Keratinocyte (primary cell): Measurements from ENCODE around the gene GPX1. TPM values are rescaled to one million over a fixed set of nuclear protein-coding genes. Genes with fewer than 3 reads are reported as not detected.

Experiments used
- DNase-seq: peaks from one replicate; pipeline ENCODE4 v3.0.0-alpha.2; 2011; ENCODE audit warnings: low read depth, missing footprints, low spot score
- FAIRE-seq: peaks from 2 replicates; lab custom pipeline; 2011; peaks lifted over from hg19 to GRCh38; lab: Jason Lieb, UNC
- H2AFZ ChIP-seq: 2 replicates; pipeline ENCODE4 v1.6.0; 2012; ENCODE audit warnings: low read length, control low read depth, inconsistent platforms; ENCODE audit not compliant: control insufficient read depth
- H3K27ac ChIP-seq: 2 replicates; pipeline ENCODE4 v1.5.1; 2011; ENCODE audit warnings: low read length; ENCODE audit not compliant: control insufficient read depth, insufficient read depth
- H3K27me3 ChIP-seq: 3 replicates; pipeline ENCODE4 v1.6.0; 2011; ENCODE audit warnings: low read length; ENCODE audit not compliant: control insufficient read depth, insufficient read depth; ENCODE audit errors: extremely low read depth
- H3K36me3 ChIP-seq, 2 experiments: 2 replicates in 1 of 2; 3 replicates in 1 of 2; pipeline ENCODE4 v1.5.1; 2011; ENCODE audit warnings: low read length in 2 of 2, mild to moderate bottlenecking in 1 of 2; ENCODE audit not compliant: control insufficient read depth in 2 of 2, insufficient read depth in 2 of 2; ENCODE audit errors: extremely low read depth in 1 of 2
- H3K4me1 ChIP-seq: 3 replicates; pipeline ENCODE4 v1.5.1; 2011; ENCODE audit warnings: low read length; ENCODE audit not compliant: control insufficient read depth, insufficient read depth; ENCODE audit errors: extremely low read depth
- H3K4me2 ChIP-seq: 3 replicates; pipeline ENCODE4 v1.6.0; 2011; ENCODE audit warnings: low read depth, low read length; ENCODE audit not compliant: control insufficient read depth, insufficient read depth; ENCODE audit errors: extremely low read depth
- H3K4me3 ChIP-seq, 3 experiments: fragments of 200-600 bp in 1 of 3; sonication (generic) in 1 of 3; 2 replicates in 2 of 3; 3 replicates in 1 of 3; pipeline ENCODE4 v1.5.1; 2011 to 2016; ENCODE audit warnings: low read length in 3 of 3, mild to moderate bottlenecking in 3 of 3, control low read depth in 2 of 3, inconsistent platforms in 1 of 3, low read depth in 1 of 3, mixed read lengths in 1 of 3, mixed run types in 1 of 3, moderate library complexity in 1 of 3; ENCODE audit not compliant: control insufficient read depth in 2 of 3, insufficient read depth in 2 of 3; ENCODE audit errors: extremely low read depth in 1 of 3
- H3K79me2 ChIP-seq: 2 replicates; pipeline ENCODE4 v1.6.0; 2012; ENCODE audit warnings: low read length; ENCODE audit not compliant: control insufficient read depth, insufficient read depth
- H3K9ac ChIP-seq: 3 replicates; pipeline ENCODE4 v1.6.0; 2011; ENCODE audit warnings: low read length; ENCODE audit not compliant: control insufficient read depth, insufficient read depth; ENCODE audit errors: extremely low read depth
- H3K9me1 ChIP-seq: 3 replicates; pipeline ENCODE4 v1.6.0; 2011; ENCODE audit warnings: low read length; ENCODE audit not compliant: control insufficient read depth, insufficient read depth; ENCODE audit errors: extremely low read depth
- H3K9me3 ChIP-seq: 2 replicates; pipeline ENCODE4 v1.5.1; 2012; ENCODE audit warnings: low read depth, low read length; ENCODE audit not compliant: control insufficient read depth
- H4K20me1 ChIP-seq: 3 replicates; pipeline ENCODE4 v1.6.0; 2011; ENCODE audit warnings: low read length; ENCODE audit not compliant: control insufficient read depth, insufficient read depth; ENCODE audit errors: extremely low read depth
- CTCF ChIP-seq, 3 experiments: IDR thresholded peaks in 1 of 3; conservative IDR thresholded peaks in 1 of 3; optimal IDR thresholded peaks in 1 of 3; 2 replicates in 2 of 3; 3 replicates in 1 of 3; pipeline versions ENCODE3 to v1.5.1; 2011; ENCODE audit warnings: low read length in 3 of 3, mild to moderate bottlenecking in 3 of 3, moderate library complexity in 2 of 3, control low read depth in 1 of 3, inconsistent platforms in 1 of 3; ENCODE audit not compliant: insufficient read depth in 2 of 3; ENCODE audit errors: extremely low read depth in 1 of 3
- EZH2 ChIP-seq: IDR thresholded peaks from one replicate; pipeline ENCODE4 v1.6.1; 2012; ENCODE audit warnings: inconsistent platforms, mild to moderate bottlenecking, low read length, moderate library complexity
- dilution Hi-C: fragments of 300-500 bp; cut with MboI; formaldehyde crosslinking; loops from one replicate; pipeline ENCODE4 v1.7.0; 2020; ENCODE audit warnings: low sequenced_read_pairs; ENCODE audit not compliant: extremely low pct_ligation_motif_present
- polyA plus RNA-seq, 5 experiments: library from polyadenylated mRNA; depleted of rRNA in 3 of 5; stranded (reverse) in 3 of 5; stranded (forward) in 1 of 5; unstranded in 1 of 5; fragments of >200 nt; gene quantifications; 1 replicate in 1 of 5; 2 replicates in 3 of 5; 3 replicates in 1 of 5; pipeline versions ENCODE4 v1.2.1 to v1.2.3, GENCODE V29; 2011 to 2012; ENCODE audit warnings: missing spikeins in 2 of 5, low read depth in 1 of 5, low replicate concordance in 1 of 5

Gene GPX1
- polyA plus RNA-seq, 1 donor (not counting 4 experiments of a cell fraction or from before 2014, with no cell fraction given), result 427 TPM

GRCh38 chr3:49377483-49377882, 19.3 kb upstream of the GPX1 start:
- TF ChIP-seq CTCF (optimal IDR thresholded peaks at IDR 0.05 in 1 of 3, IDR thresholded peaks at IDR 0.05 in 1 of 3, conservative IDR thresholded peaks at IDR 0.05 in 1 of 3; ENCODE audit: extremely low read depth in 1 of 3, insufficient read depth in 2 of 3, low read length in 3 of 3) (no peak), EZH2 (no peak)
- no peak overlapping the region for H3K4me2 ChIP-seq
- H3K27ac ChIP-seq, result peak overlapping the region; percentile 58
- dilution Hi-C loops, result no loop called here
- FAIRE-seq, result no peak
- H3K79me2 ChIP-seq, result peaks cover 94% of the 10 kb centered on the region
- H3K9me1 ChIP-seq, result peaks cover 3% of the 10 kb centered on the region
- peaks cover 16 to 17% of the 10 kb centered on the region in 2 experiments for H3K36me3 ChIP-seq
- DNase-seq, result no peak
- H3K27me3 ChIP-seq, result no peaks in the 10 kb centered on the region
- H3K4me1 ChIP-seq, result peaks cover 22% of the 10 kb centered on the region
- H2AFZ ChIP-seq, result no peak overlapping the region
- H3K9ac ChIP-seq, result no peak overlapping the region
- peaks cover 7% of the 10 kb centered on the region for H4K20me1 ChIP-seq
- no peaks in the 10 kb centered on the region for H3K9me3 ChIP-seq
- no peak overlapping the region for H3K4me3 ChIP-seq

DNA sequence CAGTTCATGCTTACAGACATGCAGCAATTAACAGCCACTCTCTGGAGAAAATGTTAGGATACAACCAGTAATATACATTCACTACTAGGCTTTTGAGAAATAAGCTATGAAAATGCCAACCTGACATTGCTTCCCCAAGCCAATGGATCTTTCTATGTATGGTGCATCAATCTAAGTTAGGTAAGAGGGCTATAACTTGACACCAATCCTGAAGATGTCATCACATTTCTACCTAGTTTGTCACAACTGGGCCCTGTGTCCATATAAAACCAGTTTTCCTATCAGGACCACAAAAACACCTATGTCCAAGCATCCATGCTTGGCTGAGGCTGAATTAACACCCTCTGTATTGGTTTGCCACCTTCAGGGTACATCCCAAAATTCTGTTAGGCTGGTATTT, 13.8 kb upstream of the GPX1 start:
- peaks cover 3% of the 10 kb centered on the region for H3K9me1 ChIP-seq
- no peaks in the 10 kb centered on the region for H3K9me3 ChIP-seq

More for the DNA sequence above, 13.8 kb upstream of the GPX1 start:
- FAIRE-seq, result no peak
- Histone ChIP-seq H3K36me3 (peaks cover 25 to 32% of the 10 kb centered on the region in 2 experiments), H3K27me3 (no peaks in the 10 kb centered on the region), H3K4me3 (no peak overlapping the region), H3K4me1 (no peaks in the 10 kb centered on the region), H4K20me1 (peaks cover 12% of the 10 kb centered on the region), H3K27ac (no peak overlapping the region), H3K9ac (no peak overlapping the region), H3K79me2 (peaks cover 84% of the 10 kb centered on the region), H2AFZ (no peak overlapping the region), H3K4me2 (no peak overlapping the region)
- dilution Hi-C loops, result no loop called here
- no peak for DNase-seq
- TF ChIP-seq CTCF (optimal IDR thresholded peaks at IDR 0.05 in 1 of 3, IDR thresholded peaks at IDR 0.05 in 1 of 3, conservative IDR thresholded peaks at IDR 0.05 in 1 of 3; ENCODE audit: extremely low read depth in 1 of 3, insufficient read depth in 2 of 3, low read length in 3 of 3) (no peak), EZH2 (no peak)
